K562 (cell line): ENCODE measurements around the gene LRRC25. TPM values are rescaled to one million over a fixed set of nuclear protein-coding genes. Genes with fewer than 3 reads are reported as not detected.
A peak's percentile ranks its signal among the peaks of the same experiment; 100 is the strongest.

ENCODE experiments used
- GABPB2 ChIP-seq: fragments of 250-450 bp; sonication (Bioruptor Pico); conservative IDR thresholded peaks from 2 replicates; pipeline ENCODE4 v1.5.1; 2021; ENCODE audit warnings: mild to moderate bottlenecking
- GTF2F1 ChIP-seq: IDR thresholded peaks from 2 replicates; pipeline ENCODE4 v1.6.1; 2011; ENCODE audit warnings: low read depth, low read length, improper control_type of control experiment
- HDAC3 ChIP-seq: fragments of 450-650 bp; IDR thresholded peaks from 2 replicates; pipeline ENCODE4 v1.6.1; 2018; ENCODE audit warnings: borderline replicate concordance, mild to moderate bottlenecking, moderate library complexity; ENCODE audit not compliant: partially characterized antibody
- JUND ChIP-seq, 2 experiments: IDR thresholded peaks; 2 replicates in 1 of 2; 3 replicates in 1 of 2; pipeline ENCODE4 v1.6.1; 2011; ENCODE audit warnings: borderline replicate concordance in 2 of 2, low read depth in 2 of 2, low read length in 2 of 2, improper control_type of control experiment in 1 of 2, missing biosample characterization in 1 of 2, missing genetic modification characterization in 1 of 2, missing genetic modification reagents in 1 of 2
- KAT7 ChIP-seq: sonication (generic); formaldehyde crosslinking; IDR thresholded peaks from 2 replicates; pipeline ENCODE4 v1.8.0; 2022; ENCODE audit warnings: missing genetic modification reagents, mild to moderate bottlenecking, borderline replicate concordance
- RBM17 ChIP-seq: fragments of 200-400 bp; formaldehyde crosslinking; IDR thresholded peaks from 2 replicates; pipeline ENCODE4 v1.6.1; 2017; ENCODE audit warnings: low read depth, mild to moderate bottlenecking, low read length, borderline replicate concordance
- SLC30A9 ChIP-seq: fragments of 250-450 bp; sonication (Bioruptor Pico); IDR thresholded peaks from 2 replicates; pipeline ENCODE4 v1.8.0; 2022; ENCODE audit warnings: mild to moderate bottlenecking, moderate library complexity
- SMAD4 ChIP-seq: fragments of 250-450 bp; sonication (Bioruptor Pico); conservative IDR thresholded peaks from 2 replicates; pipeline ENCODE4 v1.8.0; 2021; ENCODE audit warnings: inconsistent platforms, mild to moderate bottlenecking, moderate library complexity
- SMARCA5 ChIP-seq: fragments of 450-650 bp; IDR thresholded peaks from 2 replicates; pipeline ENCODE4 v1.6.1; 2016
- TAF7 ChIP-seq: fragments of 450-650 bp; IDR thresholded peaks from 2 replicates; pipeline ENCODE4 v1.6.1; 2016; ENCODE audit warnings: missing genetic modification characterization, missing compliant biosample characterization
- TBP ChIP-seq: optimal IDR thresholded peaks from 2 replicates; pipeline ENCODE3; 2011; ENCODE audit warnings: low read depth, low read length, improper control_type of control experiment
- XRCC3 ChIP-seq: fragments of 450-650 bp; IDR thresholded peaks from 2 replicates; pipeline ENCODE4 v1.6.1; 2017; ENCODE audit warnings: mild to moderate bottlenecking, moderate library complexity
- ZBTB1 ChIP-seq: sonication (generic); formaldehyde crosslinking; IDR thresholded peaks from 2 replicates; pipeline ENCODE4 v1.8.1; 2023; ENCODE audit warnings: missing genetic modification reagents, low read depth, mild to moderate bottlenecking, borderline replicate concordance
- ZHX1 ChIP-seq: fragments of 150-350 bp; conservative IDR thresholded peaks from 2 replicates; pipeline ENCODE4 v1.6.1; 2014; ENCODE audit warnings: low read length
- ZNF398 ChIP-seq: fragments of 250-450 bp; sonication (Bioruptor Pico); IDR thresholded peaks from 2 replicates; pipeline ENCODE4 v1.8.0; 2021; ENCODE audit warnings: moderate library complexity, mild to moderate bottlenecking, inconsistent platforms
- ZNF609 ChIP-seq: sonication (generic); formaldehyde crosslinking; IDR thresholded peaks from 2 replicates; pipeline ENCODE4 v1.8.1; 2023; ENCODE audit warnings: missing genetic modification reagents, mild to moderate bottlenecking, borderline replicate concordance
- ZNF696 ChIP-seq: fragments of 250-450 bp; sonication (Bioruptor Pico); conservative IDR thresholded peaks from 2 replicates; pipeline ENCODE4 v1.4.0; 2020; ENCODE audit warnings: mild to moderate bottlenecking, moderate library complexity
- ZNF77 ChIP-seq: fragments of 250-450 bp; sonication (Bioruptor Pico); IDR thresholded peaks from 2 replicates; pipeline ENCODE4 v1.5.0; 2020
- polyA plus RNA-seq, 8 experiments: library from polyadenylated mRNA; depleted of rRNA in 4 of 8; stranded (reverse) in 5 of 8; unstranded in 3 of 8; fragments of >200 nt; fragmentation: Nextera tagmentation in 2 of 8; fragmentation: Illumina TruSeq in 1 of 8; extraction: Ambion mirVana in 2 of 8; extraction: Trizol in 1 of 8; gene quantifications; 2 replicates each; pipeline versions ENCODE4 v1.2.1 to v1.2.3, GENCODE V29; 2011 to 2014; ENCODE audit warnings: inconsistent platforms in 1 of 8, missing spikeins in 1 of 8
- total RNA-seq, 7 experiments: library from RNA; depleted of rRNA in 6 of 7; stranded (reverse); fragments of >200 nt in 6 of 7; fragmentation: Illumina TruSeq in 2 of 7; extraction: Trizol in 2 of 7; gene quantifications; 2 replicates each; pipeline versions ENCODE4 v1.2.1 to v1.2.3, GENCODE V29; 2011 to 2021; ENCODE audit warnings: low replicate concordance in 1 of 7

The LRRC25 gene
- total and polyA plus RNA-seq, 9 of the 15 experiments (the other 6 are each of a cell fraction or from before 2014, with no cell fraction given) = 0.07 to 0.36 (median 0.10) TPM; not detected in 3

GRCh38 chr19:18373892-18374629, 23.4 kb downstream of the LRRC25 start (continued):
- TF ChIP-seq ZNF696 (0 out of 2 replicates have a peak, but pooled peaks have one; percentile 4), GABPB2 (CRISPR knock-in tag) (no peak; the same call in 1 of the 2 replicates), ZNF77 (CRISPR knock-in tag) (no peak), RBM17 (no peak), TBP (peak; percentile 45), ZNF609 (no peak), HDAC3 (peak; percentile 80), ZHX1 (no peak), SMARCA5 (peak; percentile 84), JUND (IDR thresholded peaks at IDR 0.05; ENCODE audit: borderline replicate concordance, low read depth, low read length) (peak; percentile 98), JUND (tag; IDR thresholded peaks at IDR 0.05; ENCODE audit: borderline replicate concordance, low read depth, low read length) (peak; percentile 78; the same call in 2 of the 3 replicates), KAT7 (CRISPR knock-in tag) (no peak), SMAD4 (peak; percentile 83), SLC30A9 (CRISPR knock-in tag) (no peak), GTF2F1 (no peak), TAF7 (peak; percentile 41; the same call in 1 of the 2 replicates), ZBTB1 (CRISPR knock-in tag) (no peak), XRCC3 (no peak), ZNF398 (CRISPR knock-in tag) (no peak)
